ENCODE measurements around the gene KDM4C. TPM values are rescaled to one million over a fixed set of nuclear protein-coding genes. Genes with fewer than 3 reads are reported as not detected.
A peak's percentile ranks its signal among the peaks of the same experiment; 100 is the strongest.

Gene KDM4C
- total and polyA plus RNA-seq, 2 of the 13 experiments (the other 11 are each of a cell fraction or from before 2014, with no cell fraction given), result 19.4 to 23.6 TPM

DNA sequence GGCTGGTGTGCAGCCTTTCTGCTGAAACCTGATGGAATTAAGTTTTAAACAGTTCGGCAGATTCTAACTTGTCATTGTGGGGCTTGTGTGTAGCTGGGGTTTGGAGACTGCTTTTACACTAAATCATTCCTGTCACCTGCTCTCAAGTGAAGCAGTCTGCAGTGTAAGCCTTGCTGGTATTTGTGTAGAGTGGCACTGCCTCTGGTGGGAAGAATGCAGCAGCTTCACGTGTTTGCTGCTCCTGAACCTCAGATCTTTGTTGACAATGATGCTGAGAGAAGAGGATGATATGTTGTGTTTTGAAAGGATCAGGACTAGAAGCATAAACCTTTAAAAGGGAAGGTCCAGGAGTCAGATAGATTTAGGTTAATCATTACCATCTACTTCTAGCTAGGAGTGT, 88.1 kb downstream of the KDM4C start (continued):
- TF ChIP-seq MNT (IDR thresholded peaks at IDR 0.05) (peak; percentile 74), ZNF343 (CRISPR knock-in tag; IDR thresholded peaks at IDR 0.05) (no peak), IRX3 (CRISPR knock-in tag; IDR thresholded peaks at IDR 0.05; ENCODE audit: borderline replicate concordance, low read depth) (no peak), GZF1 (CRISPR knock-in tag; IDR thresholded peaks at IDR 0.05) (no peak), FOXK1 (CRISPR knock-in tag; IDR thresholded peaks at IDR 0.05; ENCODE audit: borderline replicate concordance, low read depth) (peak; percentile 65; the same call in 1 of the 2 replicates), RFXAP (CRISPR knock-in tag; IDR thresholded peaks at IDR 0.05; ENCODE audit: borderline replicate concordance) (no peak), ZNF333 (CRISPR knock-in tag; IDR thresholded peaks at IDR 0.05; ENCODE audit: borderline replicate concordance) (no peak), ZNF367 (CRISPR knock-in tag; IDR thresholded peaks at IDR 0.05; ENCODE audit: borderline replicate concordance) (no peak), ZEB1 (IDR thresholded peaks at IDR 0.05; ENCODE audit: insufficient replicate concordance, low read depth) (no peak), HCFC1 (IDR thresholded peaks at IDR 0.05; ENCODE audit: low read depth, low read length) (no peak), SATB2 (CRISPR knock-in tag; IDR thresholded peaks at IDR 0.05) (no peak), ZNF75D (CRISPR knock-in tag; IDR thresholded peaks at IDR 0.05; ENCODE audit: borderline replicate concordance) (no peak), ZNF570 (CRISPR knock-in tag; IDR thresholded peaks at IDR 0.05; ENCODE audit: borderline replicate concordance) (no peak), ELF4 (CRISPR knock-in tag; IDR thresholded peaks at IDR 0.05; ENCODE audit: borderline replicate concordance) (no peak), ZFP36 (IDR thresholded peaks at IDR 0.05; ENCODE audit: borderline replicate concordance, low read depth, low read length, partially characterized antibody) (no peak), ZNF576 (CRISPR knock-in tag; IDR thresholded peaks at IDR 0.05) (no peak)
- TF ChIP-seq, protein P1, sequence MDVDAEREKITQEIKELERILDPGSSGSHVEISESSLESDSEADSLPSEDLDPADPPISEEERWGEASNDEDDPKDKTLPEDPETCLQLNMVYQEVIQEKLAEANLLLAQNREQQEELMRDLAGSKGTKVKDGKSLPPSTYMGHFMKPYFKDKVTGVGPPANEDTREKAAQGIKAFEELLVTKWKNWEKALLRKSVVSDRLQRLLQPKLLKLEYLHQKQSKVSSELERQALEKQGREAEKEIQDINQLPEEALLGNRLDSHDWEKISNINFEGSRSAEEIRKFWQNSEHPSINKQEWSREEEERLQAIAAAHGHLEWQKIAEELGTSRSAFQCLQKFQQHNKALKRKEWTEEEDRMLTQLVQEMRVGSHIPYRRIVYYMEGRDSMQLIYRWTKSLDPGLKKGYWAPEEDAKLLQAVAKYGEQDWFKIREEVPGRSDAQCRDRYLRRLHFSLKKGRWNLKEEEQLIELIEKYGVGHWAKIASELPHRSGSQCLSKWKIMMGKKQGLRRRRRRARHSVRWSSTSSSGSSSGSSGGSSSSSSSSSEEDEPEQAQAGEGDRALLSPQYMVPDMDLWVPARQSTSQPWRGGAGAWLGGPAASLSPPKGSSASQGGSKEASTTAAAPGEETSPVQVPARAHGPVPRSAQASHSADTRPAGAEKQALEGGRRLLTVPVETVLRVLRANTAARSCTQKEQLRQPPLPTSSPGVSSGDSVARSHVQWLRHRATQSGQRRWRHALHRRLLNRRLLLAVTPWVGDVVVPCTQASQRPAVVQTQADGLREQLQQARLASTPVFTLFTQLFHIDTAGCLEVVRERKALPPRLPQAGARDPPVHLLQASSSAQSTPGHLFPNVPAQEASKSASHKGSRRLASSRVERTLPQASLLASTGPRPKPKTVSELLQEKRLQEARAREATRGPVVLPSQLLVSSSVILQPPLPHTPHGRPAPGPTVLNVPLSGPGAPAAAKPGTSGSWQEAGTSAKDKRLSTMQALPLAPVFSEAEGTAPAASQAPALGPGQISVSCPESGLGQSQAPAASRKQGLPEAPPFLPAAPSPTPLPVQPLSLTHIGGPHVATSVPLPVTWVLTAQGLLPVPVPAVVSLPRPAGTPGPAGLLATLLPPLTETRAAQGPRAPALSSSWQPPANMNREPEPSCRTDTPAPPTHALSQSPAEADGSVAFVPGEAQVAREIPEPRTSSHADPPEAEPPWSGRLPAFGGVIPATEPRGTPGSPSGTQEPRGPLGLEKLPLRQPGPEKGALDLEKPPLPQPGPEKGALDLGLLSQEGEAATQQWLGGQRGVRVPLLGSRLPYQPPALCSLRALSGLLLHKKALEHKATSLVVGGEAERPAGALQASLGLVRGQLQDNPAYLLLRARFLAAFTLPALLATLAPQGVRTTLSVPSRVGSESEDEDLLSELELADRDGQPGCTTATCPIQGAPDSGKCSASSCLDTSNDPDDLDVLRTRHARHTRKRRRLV (CRISPR knock-in tag; IDR thresholded peaks at IDR 0.05), result no peak
- TF ChIP-seq, protein P2, sequence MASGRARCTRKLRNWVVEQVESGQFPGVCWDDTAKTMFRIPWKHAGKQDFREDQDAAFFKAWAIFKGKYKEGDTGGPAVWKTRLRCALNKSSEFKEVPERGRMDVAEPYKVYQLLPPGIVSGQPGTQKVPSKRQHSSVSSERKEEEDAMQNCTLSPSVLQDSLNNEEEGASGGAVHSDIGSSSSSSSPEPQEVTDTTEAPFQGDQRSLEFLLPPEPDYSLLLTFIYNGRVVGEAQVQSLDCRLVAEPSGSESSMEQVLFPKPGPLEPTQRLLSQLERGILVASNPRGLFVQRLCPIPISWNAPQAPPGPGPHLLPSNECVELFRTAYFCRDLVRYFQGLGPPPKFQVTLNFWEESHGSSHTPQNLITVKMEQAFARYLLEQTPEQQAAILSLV (CRISPR knock-in tag; IDR thresholded peaks at IDR 0.05; ENCODE audit: borderline replicate concordance), result no peak
- TF ChIP-seq, protein P3, sequence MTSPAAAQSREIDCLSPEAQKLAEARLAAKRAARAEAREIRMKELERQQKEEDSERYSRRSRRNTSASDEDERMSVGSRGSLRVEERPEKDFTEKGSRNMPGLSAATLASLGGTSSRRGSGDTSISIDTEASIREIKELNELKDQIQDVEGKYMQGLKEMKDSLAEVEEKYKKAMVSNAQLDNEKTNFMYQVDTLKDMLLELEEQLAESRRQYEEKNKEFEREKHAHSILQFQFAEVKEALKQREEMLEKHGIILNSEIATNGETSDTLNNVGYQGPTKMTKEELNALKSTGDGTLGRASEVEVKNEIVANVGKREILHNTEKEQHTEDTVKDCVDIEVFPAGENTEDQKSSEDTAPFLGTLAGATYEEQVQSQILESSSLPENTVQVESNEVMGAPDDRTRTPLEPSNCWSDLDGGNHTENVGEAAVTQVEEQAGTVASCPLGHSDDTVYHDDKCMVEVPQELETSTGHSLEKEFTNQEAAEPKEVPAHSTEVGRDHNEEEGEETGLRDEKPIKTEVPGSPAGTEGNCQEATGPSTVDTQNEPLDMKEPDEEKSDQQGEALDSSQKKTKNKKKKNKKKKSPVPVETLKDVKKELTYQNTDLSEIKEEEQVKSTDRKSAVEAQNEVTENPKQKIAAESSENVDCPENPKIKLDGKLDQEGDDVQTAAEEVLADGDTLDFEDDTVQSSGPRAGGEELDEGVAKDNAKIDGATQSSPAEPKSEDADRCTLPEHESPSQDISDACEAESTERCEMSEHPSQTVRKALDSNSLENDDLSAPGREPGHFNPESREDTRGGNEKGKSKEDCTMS (CRISPR knock-in tag; conservative IDR thresholded peaks at IDR 0.05), result no peak
